ENCODE results near the gene CWF19L2. TPM values are rescaled to one million over a fixed set of nuclear protein-coding genes. Genes with fewer than 3 reads are reported as not detected.

CWF19L2 gene
- total RNA-seq, 1 donor from 2014 or later: 10.3 TPM

DNA sequence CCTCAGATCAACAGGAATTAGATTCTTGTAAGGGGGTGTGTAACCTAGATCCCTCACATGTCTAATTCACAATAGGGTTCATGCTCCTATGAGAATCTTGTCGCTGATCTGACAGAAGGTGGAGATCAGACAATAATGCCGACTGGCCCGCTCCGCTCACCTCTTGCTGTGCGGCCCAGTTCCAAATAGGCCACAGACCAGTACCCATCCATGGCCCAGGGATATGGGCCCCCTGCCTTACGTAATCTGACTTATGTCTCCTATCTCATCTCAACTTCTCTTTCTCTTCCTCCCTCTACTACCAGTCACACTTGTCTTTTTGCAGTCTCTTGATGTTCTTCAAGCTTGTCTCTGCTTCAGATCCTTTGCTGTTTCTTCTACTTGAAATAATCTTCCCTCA is 70.0 kb downstream of the CWF19L2 start:
- no peaks in the 10 kb centered on the region for H3K27me3 Mint-ChIP-seq (ENCODE audit: unreplicated experiment)
- peaks cover 8% of the 10 kb centered on the region for H3K4me1 Mint-ChIP-seq (ENCODE audit: unreplicated experiment)
- no peak overlapping the region for H3K4me3 Mint-ChIP-seq (ENCODE audit: unreplicated experiment)
- no peak overlapping the region for H3K27ac Mint-ChIP-seq (ENCODE audit: unreplicated experiment)
- peaks cover 28% of the 10 kb centered on the region for H3K36me3 Mint-ChIP-seq (ENCODE audit: unreplicated experiment)
- no peak for DNase-seq (ENCODE audit: extremely low spot score, unreplicated experiment)
- TF ChIP-seq CTCF (IDR thresholded peaks at IDR 0.05): no peak
- no peaks in the 10 kb centered on the region for H3K9me3 Mint-ChIP-seq (ENCODE audit: unreplicated experiment)

GRCh38 chr11:107385361-107385981 is 72.2 kb downstream of the CWF19L2 start:
- no peaks in the 10 kb centered on the region for H3K27me3 Mint-ChIP-seq (ENCODE audit: unreplicated experiment)
- no peak for TF ChIP-seq CTCF (IDR thresholded peaks at IDR 0.05)
- no peak for DNase-seq (ENCODE audit: extremely low spot score, unreplicated experiment)
- peaks cover 5% of the 10 kb centered on the region for H3K4me1 Mint-ChIP-seq (ENCODE audit: unreplicated experiment)
- H3K4me3 Mint-ChIP-seq (ENCODE audit: unreplicated experiment): no peak overlapping the region
- no peak overlapping the region for H3K27ac Mint-ChIP-seq (ENCODE audit: unreplicated experiment)
- H3K36me3 Mint-ChIP-seq (ENCODE audit: unreplicated experiment): peaks cover 13% of the 10 kb centered on the region
- no peaks in the 10 kb centered on the region for H3K9me3 Mint-ChIP-seq (ENCODE audit: unreplicated experiment)

DNA sequence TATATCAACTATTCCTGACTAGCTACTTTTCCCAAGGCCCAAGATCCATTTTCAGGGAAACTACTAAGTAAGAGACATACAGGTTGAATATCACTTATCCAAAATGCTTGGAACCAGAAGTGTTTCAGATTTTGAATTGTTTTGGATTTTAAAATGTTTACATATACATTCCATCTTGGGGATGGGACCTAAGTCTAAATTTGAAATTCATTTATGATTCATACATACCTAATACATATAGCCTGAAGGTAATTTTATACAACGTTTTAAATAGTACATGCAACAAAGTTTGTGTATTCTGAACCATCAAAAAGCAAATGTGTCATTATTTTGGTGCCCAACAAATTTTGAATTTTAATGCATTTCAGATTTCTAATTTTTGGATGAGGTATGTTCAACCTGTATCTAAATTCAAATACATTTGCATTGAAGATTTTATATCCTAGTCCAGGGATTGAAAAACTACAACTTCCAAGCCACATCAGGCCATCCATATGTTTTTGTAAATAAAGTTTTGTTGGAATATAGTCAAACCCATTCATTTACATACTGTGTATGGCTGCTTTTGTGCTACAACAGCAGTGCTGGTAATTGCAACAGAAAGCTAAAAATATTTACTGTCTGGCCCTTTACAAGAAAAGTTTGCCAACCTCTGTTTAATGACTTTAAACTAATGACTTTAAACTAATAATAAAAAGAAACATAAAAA is 73.3 kb downstream of the CWF19L2 start:
- Mint-ChIP-seq H3K9me3 (ENCODE audit: unreplicated experiment) (no peaks in the 10 kb centered on the region), H3K36me3 (ENCODE audit: unreplicated experiment) (peaks cover 5% of the 10 kb centered on the region), H3K27me3 (ENCODE audit: unreplicated experiment) (no peaks in the 10 kb centered on the region), H3K4me1 (ENCODE audit: unreplicated experiment) (peaks cover 5% of the 10 kb centered on the region), H3K4me3 (ENCODE audit: unreplicated experiment) (no peak overlapping the region), H3K27ac (ENCODE audit: unreplicated experiment) (no peak overlapping the region)
- TF ChIP-seq CTCF (IDR thresholded peaks at IDR 0.05): no peak
- no peak for DNase-seq (ENCODE audit: extremely low spot score, unreplicated experiment)

- Mint-ChIP-seq H3K36me3 (ENCODE audit: unreplicated experiment) (no peaks in the 10 kb centered on the region), H3K4me3 (ENCODE audit: unreplicated experiment) (no peak overlapping the region), H3K27me3 (ENCODE audit: unreplicated experiment) (no peaks in the 10 kb centered on the region), H3K27ac (ENCODE audit: unreplicated experiment) (no peak overlapping the region), H3K9me3 (ENCODE audit: unreplicated experiment) (no peaks in the 10 kb centered on the region), H3K4me1 (ENCODE audit: unreplicated experiment) (no peaks in the 10 kb centered on the region)
- DNase-seq (ENCODE audit: extremely low spot score, unreplicated experiment): no peak
- TF ChIP-seq CTCF (IDR thresholded peaks at IDR 0.05): no peak
These were observed 85.2 kb downstream of the CWF19L2 start for GRCh38 chr11:107372439-107372838.

- no peak overlapping the region for H3K27ac Mint-ChIP-seq (ENCODE audit: unreplicated experiment)
These were observed 87.2 kb downstream of the CWF19L2 start for GRCh38 chr11:107370390-107370789.

More at GRCh38 chr11:107370390-107370789, 87.2 kb downstream of the CWF19L2 start:
- Mint-ChIP-seq H3K4me1 (ENCODE audit: unreplicated experiment) (no peaks in the 10 kb centered on the region), H3K9me3 (ENCODE audit: unreplicated experiment) (no peaks in the 10 kb centered on the region), H3K4me3 (ENCODE audit: unreplicated experiment) (no peak overlapping the region), H3K27me3 (ENCODE audit: unreplicated experiment) (no peaks in the 10 kb centered on the region), H3K36me3 (ENCODE audit: unreplicated experiment) (no peaks in the 10 kb centered on the region)
- TF ChIP-seq CTCF (IDR thresholded peaks at IDR 0.05): no peak
- no peak for DNase-seq (ENCODE audit: extremely low spot score, unreplicated experiment)
